Measurements from ENCODE around the gene UBXN11.

Gene UBXN11

DNA sequence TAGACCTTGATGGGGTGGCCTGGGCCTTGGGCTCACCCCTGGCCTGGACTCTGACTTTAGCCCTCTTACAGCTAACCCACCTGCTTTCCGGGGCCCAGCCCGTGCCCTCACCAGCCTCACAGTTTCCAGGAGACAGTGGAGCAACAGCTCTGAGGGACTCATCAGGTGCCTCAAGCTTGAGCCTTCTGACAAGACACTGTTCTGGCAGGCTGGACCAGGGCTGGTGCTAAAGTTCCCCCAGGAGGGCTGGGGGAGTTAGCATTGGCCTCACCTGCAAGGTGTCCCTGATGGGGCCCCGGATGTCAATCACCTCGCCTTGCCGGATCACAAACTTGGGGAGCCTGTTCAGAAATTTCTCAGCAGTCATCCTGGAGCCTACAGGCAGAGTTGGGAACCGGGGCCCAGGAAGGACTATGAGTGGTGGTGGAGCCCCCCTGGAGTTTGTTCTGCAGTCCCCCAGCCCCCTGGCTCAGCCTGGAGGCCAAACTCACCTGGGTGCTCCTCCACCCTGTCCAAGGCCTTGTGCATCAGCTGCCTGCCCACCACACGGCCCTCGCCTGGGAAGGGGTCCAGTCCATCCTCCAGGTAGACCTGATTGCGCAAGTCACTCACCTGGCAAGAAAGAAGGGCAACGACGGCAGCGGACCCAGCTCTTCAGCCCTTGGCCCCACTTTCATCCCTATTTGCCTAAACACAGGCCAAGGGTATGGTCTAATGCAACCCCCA is 22.4 kb downstream of the UBXN11 start:
- Histone ChIP-seq H3K9me3 (ENCODE audit: control insufficient read depth, low read length) (no peaks in the 10 kb centered on the region), H2BK12ac (ENCODE audit: low read length in 2 of 2) (peak overlapping the region in 1 of 2 experiments; percentile 85), H3K4me2 (ENCODE audit: low read length, poor library complexity, severe bottlenecking) (no peak overlapping the region), H4K91ac (ENCODE audit: low read length) (peak overlapping the region; percentile 79), H2AK5ac (ENCODE audit: low read length, severe bottlenecking) (no peak overlapping the region), H2AFZ (ENCODE audit: low read depth, low read length) (no peak overlapping the region), H3K23ac (ENCODE audit: low read length in 2 of 2) (peak overlapping the region in 1 of 2 experiments; percentile 27), H4K8ac (ENCODE audit: low read length) (no peak overlapping the region), H3K79me1 (replicated peaks; ENCODE audit: low read length, poor library complexity, severe bottlenecking) (peaks cover 16% of the 10 kb centered on the region), H2BK120ac (ENCODE audit: low read depth, low read length) (no peak overlapping the region), H3K27me3 (ENCODE audit: control insufficient read depth in 1 of 2, insufficient read depth in 1 of 2, low read length in 2 of 2) (no peaks in the 10 kb centered on the region), H3K18ac (ENCODE audit: low read depth in 1 of 2, low read length in 2 of 2) (peak overlapping the region; percentile 57 to 70), H2BK5ac (ENCODE audit: low read depth, low read length, poor library complexity, severe bottlenecking) (no peak overlapping the region), H3K36me3 (ENCODE audit: control insufficient read depth in 1 of 2, insufficient read depth in 2 of 2, low read depth in 1 of 2, low read length in 2 of 2) (peaks cover 24 to 29% of the 10 kb centered on the region in 2 experiments), H2BK15ac (ENCODE audit: low read depth, poor library complexity, severe bottlenecking) (no peak overlapping the region), H3K14ac (ENCODE audit: low read length in 2 of 2) (peak overlapping the region in 1 of 2 experiments; percentile 79), H3K4ac (ENCODE audit: low read depth in 1 of 2, low read length in 2 of 2) (peak overlapping the region in 1 of 2 experiments; percentile 69), H3K4me3 (ENCODE audit: insufficient read depth in 1 of 2, low read depth in 1 of 2, low read length in 2 of 2) (no peak overlapping the region), H3K4me1 (ENCODE audit: control insufficient read depth, insufficient read depth, low read depth, low read length) (peaks cover 65% of the 10 kb centered on the region), H3K27ac (ENCODE audit: low read length, poor library complexity, severe bottlenecking) (peak overlapping the region; percentile 28), H3K9ac (ENCODE audit: low read length) (peak overlapping the region; percentile 75)
- DNase-seq = no peak
- WGBS = 93% methylated on average over 12 of the region's 12 CpGs

- Histone ChIP-seq H3K4me3 (ENCODE audit: insufficient read depth in 1 of 2, low read depth in 1 of 2, low read length in 2 of 2) (no peak overlapping the region), H2AK5ac (ENCODE audit: low read length, severe bottlenecking) (peak overlapping the region; percentile 34), H3K9ac (ENCODE audit: low read length) (peak overlapping the region; percentile 75), H3K4ac (ENCODE audit: low read depth in 1 of 2, low read length in 2 of 2) (no peak overlapping the region), H3K79me1 (replicated peaks; ENCODE audit: low read length, poor library complexity, severe bottlenecking) (peaks cover 15% of the 10 kb centered on the region), H3K4me2 (ENCODE audit: low read length, poor library complexity, severe bottlenecking) (no peak overlapping the region), H2BK5ac (ENCODE audit: low read depth, low read length, poor library complexity, severe bottlenecking) (no peak overlapping the region), H3K14ac (ENCODE audit: low read length in 2 of 2) (no peak overlapping the region), H2BK12ac (ENCODE audit: low read length in 2 of 2) (no peak overlapping the region), H4K8ac (ENCODE audit: low read length) (no peak overlapping the region), H3K23ac (ENCODE audit: low read length in 2 of 2) (no peak overlapping the region), H3K27me3 (ENCODE audit: control insufficient read depth in 1 of 2, insufficient read depth in 1 of 2, low read length in 2 of 2) (no peaks in the 10 kb centered on the region), H2AFZ (ENCODE audit: low read depth, low read length) (no peak overlapping the region), H3K27ac (ENCODE audit: low read length, poor library complexity, severe bottlenecking) (no peak overlapping the region), H3K36me3 (ENCODE audit: control insufficient read depth in 1 of 2, insufficient read depth in 2 of 2, low read depth in 1 of 2, low read length in 2 of 2) (peaks cover 24 to 31% of the 10 kb centered on the region in 2 experiments), H4K91ac (ENCODE audit: low read length) (peak overlapping the region; percentile 41), H3K18ac (ENCODE audit: low read depth in 1 of 2, low read length in 2 of 2) (peak overlapping the region in 1 of 2 experiments; percentile 13), H3K4me1 (ENCODE audit: control insufficient read depth, insufficient read depth, low read depth, low read length) (peaks cover 59% of the 10 kb centered on the region), H2BK120ac (ENCODE audit: low read depth, low read length) (no peak overlapping the region), H2BK15ac (ENCODE audit: low read depth, poor library complexity, severe bottlenecking) (no peak overlapping the region), H3K9me3 (ENCODE audit: control insufficient read depth, low read length) (no peaks in the 10 kb centered on the region)
- WGBS = 94% methylated on average over 4 of the region's 4 CpGs
- DNase-seq = no peak
Measured at GRCh38 chr1:26283279-26283853, 23.1 kb downstream of the UBXN11 start.

DNA sequence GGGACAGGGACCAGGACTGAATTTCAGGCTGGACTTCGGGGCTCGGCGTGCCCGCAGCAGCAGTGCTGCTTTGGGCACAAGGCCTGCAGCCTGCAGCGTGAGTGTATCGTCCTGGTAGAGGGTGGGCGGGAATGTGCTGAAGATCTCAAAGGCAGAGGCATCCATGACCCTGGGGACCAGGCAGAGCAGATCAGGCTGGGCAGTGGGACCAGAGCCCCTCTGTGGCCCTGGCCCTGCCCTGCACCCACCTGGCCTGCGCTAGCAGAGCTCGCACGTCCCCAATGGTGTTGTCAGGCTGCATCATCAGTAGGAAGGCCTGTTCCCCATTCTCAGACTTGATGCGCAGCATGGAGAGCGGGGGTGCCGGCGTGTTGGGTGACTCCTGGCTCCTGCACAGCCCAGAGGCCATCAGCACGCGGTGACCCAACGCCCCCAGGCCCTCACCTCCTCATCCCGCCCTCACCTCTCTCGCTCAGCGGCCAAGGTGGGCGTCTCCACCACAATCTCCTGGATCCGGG is 24.0 kb downstream of the UBXN11 start:
- H3K36me3 ChIP-seq (ENCODE audit: control insufficient read depth in 1 of 2, insufficient read depth in 2 of 2, low read depth in 1 of 2, low read length in 2 of 2) = peaks cover 27 to 37% of the 10 kb centered on the region in 2 experiments
- DNase-seq = no peak
- no peak overlapping the region for H2BK5ac ChIP-seq (ENCODE audit: low read depth, low read length, poor library complexity, severe bottlenecking)
- peak overlapping the region; percentile 13 for H2AK5ac ChIP-seq (ENCODE audit: low read length, severe bottlenecking)
- no peak overlapping the region for H3K4me2 ChIP-seq (ENCODE audit: low read length, poor library complexity, severe bottlenecking)
- H3K4ac ChIP-seq (ENCODE audit: low read depth in 1 of 2, low read length in 2 of 2) = peak overlapping the region in 1 of 2 experiments; percentile 11
- H2BK15ac ChIP-seq (ENCODE audit: low read depth, poor library complexity, severe bottlenecking) = no peak overlapping the region
- 89% methylated on average over 18 of the region's 22 CpGs for WGBS
- H3K9ac ChIP-seq (ENCODE audit: low read length) = peak overlapping the region; percentile 75
- H3K18ac ChIP-seq (ENCODE audit: low read depth in 1 of 2, low read length in 2 of 2) = peak overlapping the region; percentile 16 to 34
- H3K23ac ChIP-seq (ENCODE audit: low read length in 2 of 2) = peak overlapping the region in 1 of 2 experiments; percentile 47
- peaks cover 21% of the 10 kb centered on the region for H3K79me1 ChIP-seq (replicated peaks; ENCODE audit: low read length, poor library complexity, severe bottlenecking)
- no peaks in the 10 kb centered on the region for H3K27me3 ChIP-seq (ENCODE audit: control insufficient read depth in 1 of 2, insufficient read depth in 1 of 2, low read length in 2 of 2)
- no peaks in the 10 kb centered on the region for H3K9me3 ChIP-seq (ENCODE audit: control insufficient read depth, low read length)
- H2BK120ac ChIP-seq (ENCODE audit: low read depth, low read length) = no peak overlapping the region
- H2AFZ ChIP-seq (ENCODE audit: low read depth, low read length) = no peak overlapping the region
- H3K27ac ChIP-seq (ENCODE audit: low read length, poor library complexity, severe bottlenecking) = no peak overlapping the region
- H3K14ac ChIP-seq (ENCODE audit: low read length in 2 of 2) = peak overlapping the region in 1 of 2 experiments; percentile 21
- H2BK12ac ChIP-seq (ENCODE audit: low read length in 2 of 2) = peak overlapping the region in 1 of 2 experiments; percentile 8
- no peak overlapping the region for H4K8ac ChIP-seq (ENCODE audit: low read length)
- H3K4me3 ChIP-seq (ENCODE audit: insufficient read depth in 1 of 2, low read depth in 1 of 2, low read length in 2 of 2) = peak overlapping the region in 1 of 2 experiments; percentile 92
- H3K4me1 ChIP-seq (ENCODE audit: control insufficient read depth, insufficient read depth, low read depth, low read length) = peaks cover 55% of the 10 kb centered on the region
- peak overlapping the region; percentile 64 for H4K91ac ChIP-seq (ENCODE audit: low read length)

DNA sequence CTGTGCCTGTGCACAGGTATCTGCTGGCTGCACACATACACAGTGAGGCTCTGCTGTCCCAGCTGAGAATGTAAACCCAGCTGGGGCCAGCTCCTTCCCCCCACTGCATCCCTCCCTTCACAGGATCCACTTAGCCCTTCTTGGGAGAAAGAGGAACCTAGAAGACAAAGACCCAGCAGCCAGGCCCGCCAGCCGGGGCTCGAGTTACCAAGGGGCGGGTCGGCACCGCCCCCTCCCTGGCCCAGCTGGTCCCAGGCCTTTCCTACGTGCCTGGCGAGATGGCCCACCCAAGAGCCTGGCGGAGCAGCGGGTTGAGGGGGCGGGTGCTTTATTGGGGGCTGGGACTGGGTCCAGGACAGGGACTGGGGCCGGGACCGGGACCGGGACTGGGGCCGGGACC is 24.5 kb downstream of the UBXN11 start:
- Histone ChIP-seq H2BK15ac (ENCODE audit: low read depth, poor library complexity, severe bottlenecking) (no peak overlapping the region), H3K14ac (ENCODE audit: low read length in 2 of 2) (peak overlapping the region in 1 of 2 experiments; percentile 84), H3K4ac (ENCODE audit: low read depth in 1 of 2, low read length in 2 of 2) (peak overlapping the region in 1 of 2 experiments; percentile 42), H3K79me1 (replicated peaks; ENCODE audit: low read length, poor library complexity, severe bottlenecking) (peaks cover 21% of the 10 kb centered on the region), H3K27ac (ENCODE audit: low read length, poor library complexity, severe bottlenecking) (no peak overlapping the region), H3K27me3 (ENCODE audit: control insufficient read depth in 1 of 2, insufficient read depth in 1 of 2, low read length in 2 of 2) (no peaks in the 10 kb centered on the region), H4K91ac (ENCODE audit: low read length) (no peak overlapping the region), H3K9me3 (ENCODE audit: control insufficient read depth, low read length) (no peaks in the 10 kb centered on the region), H3K18ac (ENCODE audit: low read depth in 1 of 2, low read length in 2 of 2) (peak overlapping the region in 1 of 2 experiments; percentile 40), H3K4me3 (ENCODE audit: insufficient read depth in 1 of 2, low read depth in 1 of 2, low read length in 2 of 2) (peak overlapping the region in 1 of 2 experiments; percentile 92), H2BK120ac (ENCODE audit: low read depth, low read length) (no peak overlapping the region), H3K9ac (ENCODE audit: low read length) (peak overlapping the region; percentile 84), H3K23ac (ENCODE audit: low read length in 2 of 2) (no peak overlapping the region), H3K4me2 (ENCODE audit: low read length, poor library complexity, severe bottlenecking) (no peak overlapping the region), H2BK12ac (ENCODE audit: low read length in 2 of 2) (no peak overlapping the region), H3K4me1 (ENCODE audit: control insufficient read depth, insufficient read depth, low read depth, low read length) (peaks cover 50% of the 10 kb centered on the region), H4K8ac (ENCODE audit: low read length) (peak overlapping the region; percentile 16), H2AFZ (ENCODE audit: low read depth, low read length) (no peak overlapping the region), H2AK5ac (ENCODE audit: low read length, severe bottlenecking) (peak overlapping the region; percentile 14), H2BK5ac (ENCODE audit: low read depth, low read length, poor library complexity, severe bottlenecking) (no peak overlapping the region), H3K36me3 (ENCODE audit: control insufficient read depth in 1 of 2, insufficient read depth in 2 of 2, low read depth in 1 of 2, low read length in 2 of 2) (peaks cover 32 to 42% of the 10 kb centered on the region in 2 experiments)
- peak; percentile 63 for DNase-seq
- WGBS = 27% methylated on average over 15 of the region's 15 CpGs

Measured in mesenchymal stem cell (in vitro differentiated cells and primary cell).